WTC11 (cell line): ENCODE measurements around the gene SORCS1. TPM values are rescaled to one million over a fixed set of nuclear protein-coding genes. Genes with fewer than 3 reads are reported as not detected.

Source experiments
- ATAC-seq: fragments of 200-7000 bp; cut with Tn5 transposase; 2 replicates; pipeline ENCODE4 v1.10.0; 2021; ENCODE audit warnings: mild to moderate bottlenecking, moderate library complexity
- CTCF ChIA-PET: fragments of 300-600 bp; sonication (Branson Sonifier 250); formaldehyde crosslinking; loops from one replicate; lab custom pipeline; 2021; ENCODE audit warnings: antibody characterized with exemption; lab: Charles Lee
- POLR2A ChIA-PET: fragments of 350-600 bp; sonication (Branson Sonifier 250); formaldehyde crosslinking; loops from one replicate; lab custom pipeline; 2021; ENCODE audit warnings: antibody characterized with exemption; lab: Charles Lee
- DNase-seq: peaks from one replicate; pipeline ENCODE4 v3.0.0; 2021; ENCODE audit warnings: low spot score
- H3K27ac Mint-ChIP-seq: 2 replicates; pipeline ENCODE4 v1.8.0; 2021; ENCODE audit warnings: mixed read lengths
- H3K27me3 Mint-ChIP-seq: 2 replicates; pipeline ENCODE4 v1.8.0; 2021; ENCODE audit warnings: low read depth, mild to moderate bottlenecking, moderate library complexity, mixed read lengths
- H3K36me3 Mint-ChIP-seq: 2 replicates; pipeline ENCODE4 v1.8.0; 2021; ENCODE audit warnings: mixed read lengths
- H3K4me1 Mint-ChIP-seq: 2 replicates; pipeline ENCODE4 v1.8.0; 2022; ENCODE audit warnings: mixed read lengths
- H3K4me3 Mint-ChIP-seq: 2 replicates; pipeline ENCODE4 v1.8.0; 2021; ENCODE audit warnings: mild to moderate bottlenecking, moderate library complexity, mixed read lengths
- H3K9me3 Mint-ChIP-seq: 2 replicates; pipeline ENCODE4 v1.8.0; 2021; ENCODE audit warnings: mixed read lengths
- AR ChIP-seq: fragments of 250-450 bp; sonication (Bioruptor Pico); IDR thresholded peaks from 2 replicates; pipeline ENCODE4 v1.9.0; 2021; ENCODE audit warnings: mild to moderate bottlenecking
- ATF1 ChIP-seq: sonication (generic); formaldehyde crosslinking; IDR thresholded peaks from 2 replicates; pipeline ENCODE4 v1.8.1; 2023; ENCODE audit warnings: mild to moderate bottlenecking, moderate library complexity, missing genetic modification reagents
- CDX4 ChIP-seq: fragments of 250-450 bp; sonication (Bioruptor Pico); IDR thresholded peaks from 2 replicates; pipeline ENCODE4 v1.9.0; 2021; ENCODE audit warnings: moderate library complexity, mild to moderate bottlenecking, inconsistent platforms, borderline replicate concordance
- ERG ChIP-seq: fragments of 250-450 bp; sonication (Bioruptor Pico); IDR thresholded peaks from 2 replicates; pipeline ENCODE4 v1.8.0; 2021; ENCODE audit warnings: mild to moderate bottlenecking
- ESRRA ChIP-seq: sonication (generic); formaldehyde crosslinking; IDR thresholded peaks from 2 replicates; pipeline ENCODE4 v1.8.1; 2022; ENCODE audit warnings: mild to moderate bottlenecking, missing genetic modification reagents, borderline replicate concordance
- JUN ChIP-seq: sonication (generic); formaldehyde crosslinking; IDR thresholded peaks from 2 replicates; pipeline ENCODE4 v1.8.0; 2023; ENCODE audit warnings: mild to moderate bottlenecking, missing genetic modification reagents
- MXD4 ChIP-seq: fragments of 250-450 bp; sonication (Bioruptor Pico); IDR thresholded peaks from 2 replicates; pipeline ENCODE4 v1.8.0; 2021; ENCODE audit warnings: mild to moderate bottlenecking, moderate library complexity, borderline replicate concordance
- PRDM15 ChIP-seq: sonication (generic); formaldehyde crosslinking; IDR thresholded peaks from 2 replicates; pipeline ENCODE4 v1.8.0; 2022; ENCODE audit warnings: missing genetic modification reagents
- SMAD4 ChIP-seq: sonication (generic); formaldehyde crosslinking; IDR thresholded peaks from 2 replicates; pipeline ENCODE4 v1.8.0; 2022; ENCODE audit warnings: mild to moderate bottlenecking, missing genetic modification reagents
- TCF7 ChIP-seq: sonication (generic); formaldehyde crosslinking; IDR thresholded peaks from 2 replicates; pipeline ENCODE4 v1.8.0; 2022; ENCODE audit warnings: mild to moderate bottlenecking, low read depth, missing genetic modification reagents, moderate library complexity
- ZBTB43 ChIP-seq: sonication (generic); formaldehyde crosslinking; IDR thresholded peaks from 2 replicates; pipeline ENCODE4 v1.8.1; 2023; ENCODE audit warnings: mild to moderate bottlenecking, missing genetic modification reagents
- ZNF281 ChIP-seq: sonication (generic); formaldehyde crosslinking; IDR thresholded peaks from 2 replicates; pipeline ENCODE4 v1.8.0; 2023; ENCODE audit warnings: mild to moderate bottlenecking, missing genetic modification reagents
- ZNF416 ChIP-seq: fragments of 250-450 bp; sonication (Bioruptor Pico); IDR thresholded peaks from 2 replicates; pipeline ENCODE4 v1.9.0; 2021; ENCODE audit warnings: mild to moderate bottlenecking, inconsistent platforms
- ZNF423 ChIP-seq: fragments of 250-450 bp; sonication (Bioruptor Pico); IDR thresholded peaks from 2 replicates; pipeline ENCODE4 v2.1.2; 2022; ENCODE audit warnings: mild to moderate bottlenecking, moderate library complexity
- total RNA-seq: library from RNA; stranded (reverse); gene quantifications from 3 replicates; pipeline ENCODE4 v1.2.3, GENCODE V29; 2021
- TF ChIP-seq, protein P1 (sequence below): sonication (generic); formaldehyde crosslinking; IDR thresholded peaks from 2 replicates; pipeline ENCODE4 v1.8.0; 2022; ENCODE audit warnings: mild to moderate bottlenecking, missing genetic modification reagents

SORCS1 gene
- total RNA-seq, 1 experiment from 2014 or later = 3.3 TPM

GRCh38 chr10:106768204-106768603, 396.3 kb downstream of the SORCS1 start (continued):
- TF ChIP-seq CDX4 (CRISPR knock-in tag) (no peak), ATF1 (no peak), PRDM15 (CRISPR knock-in tag) (no peak), MXD4 (no peak), ZNF281 (CRISPR knock-in tag) (no peak), ZNF416 (CRISPR knock-in tag) (no peak), SMAD4 (CRISPR knock-in tag) (no peak), JUN (CRISPR knock-in tag) (no peak), TCF7 (no peak)
- TF ChIP-seq, protein P1, sequence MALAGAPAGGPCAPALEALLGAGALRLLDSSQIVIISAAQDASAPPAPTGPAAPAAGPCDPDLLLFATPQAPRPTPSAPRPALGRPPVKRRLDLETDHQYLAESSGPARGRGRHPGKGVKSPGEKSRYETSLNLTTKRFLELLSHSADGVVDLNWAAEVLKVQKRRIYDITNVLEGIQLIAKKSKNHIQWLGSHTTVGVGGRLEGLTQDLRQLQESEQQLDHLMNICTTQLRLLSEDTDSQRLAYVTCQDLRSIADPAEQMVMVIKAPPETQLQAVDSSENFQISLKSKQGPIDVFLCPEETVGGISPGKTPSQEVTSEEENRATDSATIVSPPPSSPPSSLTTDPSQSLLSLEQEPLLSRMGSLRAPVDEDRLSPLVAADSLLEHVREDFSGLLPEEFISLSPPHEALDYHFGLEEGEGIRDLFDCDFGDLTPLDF = no peak

- Mint-ChIP-seq H3K4me1 (peaks cover 16% of the 10 kb centered on the region), H3K9me3 (no peaks in the 10 kb centered on the region)
- POLR2A ChIA-PET = no interaction called here
- CTCF ChIA-PET = interaction anchor here (0.6 to 2.1 kb wide), 12 partner anchors 9 to 540 kb away, joined by 3 to 24 read pairs (median 4); no protein-coding TSS in a partner anchor
- no peak for TF ChIP-seq ESRRA (CRISPR knock-in tag)
- peak; percentile 44 for TF ChIP-seq ZNF423 (CRISPR knock-in tag)
- TF ChIP-seq AR (CRISPR knock-in tag) = no peak
- TF ChIP-seq ZBTB43 (CRISPR knock-in tag) = no peak
- no peak for TF ChIP-seq ERG (CRISPR knock-in tag)
- TF ChIP-seq, all 79 proteins: peak for 1
- Mint-ChIP-seq H3K4me3 (no peak overlapping the region), H3K27ac (no peak overlapping the region), H3K36me3 (no peaks in the 10 kb centered on the region), H3K27me3 (no peaks in the 10 kb centered on the region)
- ATAC-seq (peak; percentile 44), DNase-seq (no peak)
Measured at GRCh38 chr10:106765928-106766327, 398.6 kb downstream of the SORCS1 start.
